Mucosa of rectum (tissue), 2 donors: Measurements from ENCODE around the gene POLA2.
"Not testable (repeated sequence)": the region's sequence is repeated elsewhere in the genome, so short reads cannot be mapped to it uniquely, and the experiment has no call there.

ENCODE experiments used
- H3K27ac ChIP-seq, 2 donors: one replicate each; pipeline ENCODE4 v1.7.0; 2013; ENCODE audit warnings: inconsistent platforms in 2 of 2, low read depth in 2 of 2, low read length in 2 of 2
- H3K27me3 ChIP-seq, 2 donors: one replicate each; pipeline ENCODE4 v1.7.0; 2013; ENCODE audit warnings: low read length in 2 of 2; ENCODE audit not compliant: control insufficient read depth in 2 of 2, insufficient read depth in 2 of 2
- H3K36me3 ChIP-seq, 2 donors: one replicate each; pipeline ENCODE4 v1.7.0; 2013; ENCODE audit warnings: low read length in 2 of 2; ENCODE audit not compliant: control insufficient read depth in 2 of 2, insufficient read depth in 2 of 2
- H3K4me1 ChIP-seq, 2 donors: one replicate each; pipeline ENCODE4 v1.7.0; 2013; ENCODE audit warnings: low read length in 2 of 2, mild to moderate bottlenecking in 1 of 2; ENCODE audit not compliant: control insufficient read depth in 2 of 2, insufficient read depth in 2 of 2
- H3K4me3 ChIP-seq, 2 donors: one replicate each; pipeline ENCODE4 v1.7.0; 2013; ENCODE audit warnings: low read length in 2 of 2
- H3K9ac ChIP-seq, 2 donors: one replicate each; pipeline ENCODE4 v1.7.0; 2013; ENCODE audit warnings: low read length in 2 of 2, low read depth in 1 of 2, mild to moderate bottlenecking in 1 of 2
- H3K9me3 ChIP-seq, 2 donors: one replicate each; pipeline ENCODE4 v1.7.0; 2013; ENCODE audit warnings: low read length in 2 of 2; ENCODE audit not compliant: control insufficient read depth in 2 of 2
- donor health status: healthy.
- donor health status: Normal muscosa, but diverticular disease.

The POLA2 gene

DNA sequence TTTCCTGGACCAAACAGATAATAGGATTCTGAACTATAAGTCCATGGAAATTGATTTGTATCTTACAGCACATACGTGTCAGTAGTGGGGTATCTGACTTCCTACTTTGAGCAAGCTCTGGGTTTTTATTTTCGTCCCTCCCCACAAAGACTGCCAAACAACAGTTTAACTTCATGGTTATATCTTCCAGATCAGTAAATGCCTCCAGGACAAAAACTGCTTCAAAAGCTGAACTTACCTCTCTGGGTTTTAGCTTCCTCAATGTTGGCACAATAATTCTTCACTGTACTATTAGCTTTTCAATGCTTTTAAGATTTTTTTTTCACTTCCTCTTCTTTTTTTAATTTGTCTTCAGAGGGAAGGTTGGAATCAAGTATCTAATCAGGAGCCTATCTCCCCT lies 67.7 kb downstream of the POLA2 start:
- Histone ChIP-seq H3K4me3 (no peak overlapping the region), H3K36me3 (no peaks in the 10 kb centered on the region), H3K27ac (no peak overlapping the region), H3K9me3 (no peaks in the 10 kb centered on the region), H3K4me1 (peaks cover 5 to 8% of the 10 kb centered on the region in 2 donors), H3K27me3 (no peaks in the 10 kb centered on the region), H3K9ac (no peak overlapping the region)

DNA sequence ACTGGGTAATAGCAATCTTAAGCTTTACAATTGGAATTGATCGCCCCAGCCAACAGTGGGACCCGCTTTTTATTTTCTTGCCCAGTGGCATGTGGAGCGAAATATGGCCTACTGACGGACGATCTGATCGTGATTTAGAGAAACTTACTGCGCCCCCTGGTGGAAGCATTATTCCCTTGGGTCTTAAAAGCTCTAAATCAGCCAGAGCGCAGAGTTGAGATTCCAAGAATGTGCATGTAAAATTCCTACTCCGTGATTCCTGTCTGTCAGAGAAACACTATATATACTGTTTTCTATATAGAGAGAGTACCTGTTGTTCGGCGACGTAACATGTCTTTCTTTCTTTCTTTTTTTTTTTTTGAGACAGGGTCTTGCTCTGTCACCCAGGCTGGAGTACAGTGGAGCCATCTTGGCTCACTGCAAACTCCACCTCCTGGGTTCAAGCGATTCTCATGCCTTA lies 68.2 kb downstream of the POLA2 start:
- Histone ChIP-seq H3K27me3 (no peaks in the 10 kb centered on the region), H3K27ac (no peak overlapping the region), H3K36me3 (no peaks in the 10 kb centered on the region), H3K9me3 (no peaks in the 10 kb centered on the region), H3K9ac (no peak overlapping the region), H3K4me1 (peaks cover 8 to 13% of the 10 kb centered on the region in 2 donors), H3K4me3 (no peak overlapping the region)

DNA sequence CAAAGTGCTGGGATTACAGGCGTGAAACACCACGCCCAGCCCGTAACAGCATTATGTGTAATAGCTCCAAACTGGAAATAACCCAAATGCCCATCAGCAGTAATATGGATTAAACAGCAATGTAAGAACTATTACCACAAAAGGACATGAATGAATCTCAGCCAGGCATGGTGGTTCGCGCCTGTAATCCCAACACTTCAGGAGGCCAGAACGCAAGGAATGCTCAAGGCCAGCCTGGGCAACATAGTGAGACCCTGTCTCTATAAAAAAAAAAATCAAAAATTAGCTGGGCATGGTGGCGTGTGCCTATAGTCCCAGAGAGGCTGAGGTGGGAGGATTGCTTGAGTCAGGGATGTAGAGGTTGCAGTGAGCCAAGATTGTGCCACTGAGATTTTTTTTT lies 68.8 kb downstream of the POLA2 start:
- no peak overlapping the region for H3K4me3 ChIP-seq
- no peaks in the 10 kb centered on the region for H3K27me3 ChIP-seq
- no peak overlapping the region for H3K27ac ChIP-seq
- H3K4me1 ChIP-seq = peaks cover 8 to 16% of the 10 kb centered on the region in 2 donors
- no peak overlapping the region for H3K9ac ChIP-seq
- no peaks in the 10 kb centered on the region for H3K36me3 ChIP-seq
- no peaks in the 10 kb centered on the region for H3K9me3 ChIP-seq

DNA sequence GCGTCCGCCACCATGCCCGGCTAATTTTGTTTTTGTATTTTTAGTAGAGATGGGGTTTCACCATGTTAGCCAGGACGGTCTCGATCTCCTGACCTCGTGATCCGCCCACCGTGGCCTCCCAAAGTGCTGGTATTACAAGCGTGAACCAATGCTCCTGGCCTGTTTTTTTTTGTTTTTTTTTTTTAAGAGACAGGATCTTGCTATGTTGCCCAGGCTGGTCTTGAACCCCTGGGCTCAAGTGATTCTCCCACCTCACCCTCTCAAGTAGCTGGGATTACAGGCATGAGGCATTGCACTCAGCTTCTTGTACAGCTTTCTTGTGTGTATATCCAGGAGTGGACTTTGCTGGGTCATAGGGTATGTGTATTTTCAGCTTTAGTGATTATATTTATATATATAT lies 70.8 kb downstream of the POLA2 start:
- H3K9ac ChIP-seq, H3K9me3 ChIP-seq, H3K4me3 ChIP-seq, H3K36me3 ChIP-seq, H3K27ac ChIP-seq, H3K27me3 ChIP-seq: not testable (repeated sequence)
- peaks cover 8 to 16% of the 10 kb centered on the region in 2 donors for H3K4me1 ChIP-seq

DNA sequence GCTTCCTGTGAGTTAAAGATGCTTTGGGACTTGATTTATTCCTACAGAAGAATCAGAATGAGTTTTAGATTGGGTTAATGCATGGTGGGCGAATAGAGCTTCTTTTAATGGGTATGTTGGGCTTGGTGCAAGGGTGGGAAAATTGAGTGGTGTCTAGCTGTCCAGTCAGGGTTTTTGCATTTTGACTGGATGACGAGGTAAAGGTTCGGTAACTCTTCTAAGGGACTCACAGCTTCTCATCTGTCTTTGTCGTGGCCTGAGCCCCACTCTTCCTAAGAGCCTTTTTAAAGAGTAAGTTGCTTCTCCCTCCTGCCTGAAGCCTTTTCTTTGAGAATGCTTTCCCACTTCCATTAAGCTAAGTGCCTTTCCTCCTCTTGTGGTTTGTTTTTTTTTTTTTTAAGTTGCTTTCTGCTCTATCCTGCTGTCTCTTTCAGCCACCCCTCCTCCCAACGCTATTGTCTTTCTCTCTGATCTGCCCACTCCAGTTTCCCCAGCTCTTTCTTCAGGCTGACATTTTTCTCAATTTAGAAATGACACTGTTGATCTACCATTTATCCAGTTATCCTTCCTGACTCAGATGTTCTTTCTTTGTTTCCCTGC lies 73.0 kb downstream of the POLA2 start:
- Histone ChIP-seq H3K4me1 (peaks cover 5 to 11% of the 10 kb centered on the region in 2 donors), H3K27me3 (no peaks in the 10 kb centered on the region), H3K4me3 (peak overlapping the region; percentile 91 to 96), H3K9me3 (no peaks in the 10 kb centered on the region), H3K27ac (no peak overlapping the region), H3K36me3 (peaks cover 0 to 5% of the 10 kb centered on the region in 2 donors), H3K9ac (peak overlapping the region; percentile 60 to 86)

DNA sequence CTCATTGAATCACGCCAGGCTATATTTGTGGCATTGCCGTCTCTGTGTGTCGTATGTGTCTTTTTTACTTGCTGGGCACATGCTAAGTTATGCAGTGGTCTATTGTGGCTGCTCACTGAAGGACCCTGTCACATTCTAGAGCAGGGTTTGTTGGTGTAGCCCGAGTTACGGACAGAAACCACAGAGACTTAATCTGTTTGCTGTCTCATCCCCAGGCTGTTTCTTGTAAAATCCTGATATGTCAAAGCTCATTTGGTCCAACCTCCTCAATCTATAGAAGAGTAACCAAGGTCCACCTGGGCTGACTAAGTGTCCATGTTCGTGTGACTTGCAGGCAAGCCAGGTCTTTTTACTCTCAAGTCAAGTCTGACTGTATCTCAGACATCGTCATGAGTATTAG lies 76.9 kb downstream of the POLA2 start:
- Histone ChIP-seq H3K9ac (no peak overlapping the region), H3K36me3 (peaks cover 20 to 38% of the 10 kb centered on the region in 2 donors), H3K9me3 (no peaks in the 10 kb centered on the region), H3K4me3 (no peak overlapping the region), H3K4me1 (peaks cover 5 to 10% of the 10 kb centered on the region in 2 donors), H3K27me3 (no peaks in the 10 kb centered on the region), H3K27ac (no peak overlapping the region)

DNA sequence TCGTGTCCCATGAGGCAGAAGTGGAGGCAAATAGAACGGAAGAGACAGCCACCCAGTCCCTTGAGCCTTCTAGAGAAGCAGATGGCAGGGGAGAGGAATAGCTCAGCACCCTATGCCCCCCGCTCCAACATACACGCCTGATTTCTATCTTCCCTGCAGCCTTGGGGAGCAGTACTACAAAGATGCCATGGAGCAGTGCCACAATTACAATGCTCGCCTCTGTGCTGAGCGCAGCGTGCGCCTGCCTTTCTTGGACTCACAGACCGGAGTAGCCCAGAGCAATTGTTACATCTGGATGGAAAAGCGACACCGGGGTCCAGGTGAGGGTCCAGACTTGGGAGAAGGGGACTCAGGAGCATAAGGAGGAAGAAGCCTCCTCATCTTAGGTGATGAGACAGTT lies 78.5 kb downstream of the POLA2 start:
- Histone ChIP-seq H3K9me3 (no peaks in the 10 kb centered on the region), H3K36me3 (peaks cover 35 to 54% of the 10 kb centered on the region in 2 donors), H3K4me3 (no peak overlapping the region), H3K9ac (no peak overlapping the region), H3K27ac (no peak overlapping the region), H3K27me3 (no peaks in the 10 kb centered on the region), H3K4me1 (peaks cover 0 to under 1% of the 10 kb centered on the region in 2 donors)

DNA sequence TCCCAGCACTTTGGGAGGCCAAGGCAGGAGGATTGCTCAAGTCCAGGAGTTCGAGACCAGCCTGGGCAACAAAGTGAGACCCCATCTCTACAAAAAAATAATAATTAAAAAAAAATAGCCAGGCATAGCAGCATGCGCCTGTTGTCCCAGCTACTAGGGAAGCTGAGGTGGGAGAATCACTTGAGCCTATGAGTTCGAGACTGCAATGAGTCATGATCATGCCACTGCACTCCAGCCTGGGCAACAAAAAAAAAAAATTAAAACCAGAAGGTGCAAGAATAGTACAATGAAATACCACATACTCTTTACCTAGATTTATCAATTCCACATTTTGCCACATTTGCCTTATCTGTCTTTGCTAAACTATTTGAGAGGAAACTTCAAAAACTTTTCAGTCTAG lies 80.1 kb downstream of the POLA2 start:
- Histone ChIP-seq H3K27ac (no peak overlapping the region), H3K9me3 (no peaks in the 10 kb centered on the region), H3K36me3 (peaks cover 49 to 70% of the 10 kb centered on the region in 2 donors), H3K4me3 (no peak overlapping the region), H3K27me3 (no peaks in the 10 kb centered on the region), H3K4me1 (no peaks in the 10 kb centered on the region), H3K9ac (no peak overlapping the region)
